ENCODE measurements around the gene C4B. TPM values are rescaled to one million over a fixed set of nuclear protein-coding genes. Genes with fewer than 3 reads are reported as not detected.
"Not testable (repeated sequence)": the region's sequence is repeated elsewhere in the genome, so short reads cannot be mapped to it uniquely, and the experiment has no call there.

C4B gene
- total RNA-seq, 2 experiments from 2014 or later, result 3.5 to 5.5 TPM

DNA sequence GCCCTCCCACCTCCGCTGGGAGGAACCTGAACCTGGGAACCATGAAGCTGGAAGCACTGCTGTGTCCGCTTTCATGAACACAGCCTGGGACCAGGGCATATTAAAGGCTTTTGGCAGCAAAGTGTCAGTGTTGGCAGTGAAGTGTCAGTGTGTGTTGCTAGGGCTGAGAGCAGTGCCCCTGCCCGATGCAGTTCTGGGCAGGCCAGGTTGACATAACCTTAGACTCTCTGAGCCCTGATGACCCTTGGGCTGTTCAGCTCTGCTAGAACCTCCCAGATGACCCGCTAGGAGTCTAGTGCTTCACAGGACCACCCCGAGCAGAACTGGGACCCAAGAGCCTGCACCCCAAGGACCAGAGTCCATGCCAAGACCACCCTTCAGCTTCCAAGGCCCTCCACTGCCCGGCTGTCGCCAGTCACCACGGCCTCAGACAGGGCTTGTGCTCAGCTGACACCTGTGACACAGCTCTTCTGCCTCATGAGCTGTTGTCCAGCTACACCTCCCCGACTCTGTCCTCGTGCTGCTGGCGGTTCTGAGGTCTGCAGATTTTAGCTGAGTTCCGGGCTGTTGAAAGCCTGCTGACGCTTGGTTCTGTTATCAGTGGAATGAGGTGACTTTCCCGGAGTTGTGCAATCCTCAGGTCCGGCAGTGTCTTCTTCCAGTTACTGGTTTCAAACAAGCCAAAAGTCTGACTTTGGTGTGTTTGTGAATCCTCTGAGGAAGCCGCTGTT, 20.9 kb downstream of the C4B start:
- H3K27ac Mint-ChIP-seq; H3K36me3 Mint-ChIP-seq; H3K4me3 Mint-ChIP-seq; H3K9me3 Mint-ChIP-seq (ENCODE audit: low read depth); H3K27me3 Mint-ChIP-seq; H3K4me1 Mint-ChIP-seq; DNase-seq; ATAC-seq; CTCF ChIA-PET: not testable (repeated sequence)

DNA sequence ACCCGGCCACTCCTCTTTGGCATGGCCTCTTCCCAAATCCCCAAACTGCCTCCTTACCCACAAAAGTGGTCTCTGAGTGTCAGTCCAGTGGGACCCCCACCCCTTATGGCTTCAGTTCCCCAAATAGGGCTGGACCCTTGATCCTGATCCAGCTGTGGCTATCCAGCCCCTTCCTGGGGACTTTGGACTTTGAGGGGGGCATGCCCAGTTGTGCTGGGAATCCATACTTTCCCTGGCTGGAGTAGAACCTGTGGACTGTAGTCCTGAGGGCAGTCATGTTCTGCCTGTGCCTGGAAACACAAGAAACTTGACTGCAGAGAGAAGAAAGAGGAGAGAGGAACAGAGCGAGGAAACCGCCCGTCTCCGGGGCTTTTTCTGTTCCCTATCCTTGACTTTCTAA, 22.5 kb downstream of the C4B start:
- H3K27me3 Mint-ChIP-seq; H3K4me3 Mint-ChIP-seq; ATAC-seq; H3K27ac Mint-ChIP-seq; H3K36me3 Mint-ChIP-seq; H3K9me3 Mint-ChIP-seq (ENCODE audit: low read depth); CTCF ChIA-PET; H3K4me1 Mint-ChIP-seq; DNase-seq: not testable (repeated sequence)

GRCh38 chr6:32037598-32038524, 23.3 kb downstream of the C4B start, which contains the start of gene CYP21A2:
TSS of gene CYP21A2 (plus strand) at chr6:32038415. CDS start at chr6:32038423, 8 bp downstream.
- H3K36me3 Mint-ChIP-seq; H3K4me1 Mint-ChIP-seq; H3K27ac Mint-ChIP-seq; H3K27me3 Mint-ChIP-seq; H3K4me3 Mint-ChIP-seq; DNase-seq; H3K9me3 Mint-ChIP-seq (ENCODE audit: low read depth); CTCF ChIA-PET: not testable (repeated sequence)
- peak; percentile 77 for ATAC-seq

DNA sequence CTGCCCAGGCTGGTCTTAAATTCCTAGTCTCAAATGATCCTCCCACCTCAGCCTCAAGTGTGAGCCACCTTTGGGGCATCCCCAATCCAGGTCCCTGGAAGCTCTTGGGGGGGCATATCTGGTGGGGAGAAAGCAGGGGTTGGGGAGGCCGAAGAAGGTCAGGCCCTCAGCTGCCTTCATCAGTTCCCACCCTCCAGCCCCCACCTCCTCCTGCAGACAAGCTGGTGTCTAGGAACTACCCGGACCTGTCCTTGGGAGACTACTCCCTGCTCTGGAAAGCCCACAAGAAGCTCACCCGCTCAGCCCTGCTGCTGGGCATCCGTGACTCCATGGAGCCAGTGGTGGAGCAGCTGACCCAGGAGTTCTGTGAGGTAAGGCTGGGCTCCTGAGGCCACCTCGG, 24.3 kb downstream of the C4B start:
- H3K4me1 Mint-ChIP-seq; ATAC-seq; H3K36me3 Mint-ChIP-seq; DNase-seq; H3K9me3 Mint-ChIP-seq (ENCODE audit: low read depth); CTCF ChIA-PET; H3K27me3 Mint-ChIP-seq; H3K4me3 Mint-ChIP-seq; H3K27ac Mint-ChIP-seq: not testable (repeated sequence)

- H3K4me3 Mint-ChIP-seq; H3K36me3 Mint-ChIP-seq; H3K27me3 Mint-ChIP-seq; DNase-seq; ATAC-seq; H3K27ac Mint-ChIP-seq; H3K9me3 Mint-ChIP-seq (ENCODE audit: low read depth); H3K4me1 Mint-ChIP-seq; CTCF ChIA-PET: not testable (repeated sequence)
These were observed 25.0 kb downstream of the C4B start for GRCh38 chr6:32039321-32040274.

- H3K9me3 Mint-ChIP-seq (ENCODE audit: low read depth); DNase-seq; H3K4me1 Mint-ChIP-seq; H3K36me3 Mint-ChIP-seq; H3K27ac Mint-ChIP-seq; ATAC-seq; H3K27me3 Mint-ChIP-seq; H3K4me3 Mint-ChIP-seq; CTCF ChIA-PET: not testable (repeated sequence)
These were observed 25.9 kb downstream of the C4B start for GRCh38 chr6:32040299-32041049.

- H3K27me3 Mint-ChIP-seq; H3K4me1 Mint-ChIP-seq; CTCF ChIA-PET; H3K27ac Mint-ChIP-seq; DNase-seq; ATAC-seq; H3K9me3 Mint-ChIP-seq (ENCODE audit: low read depth); H3K36me3 Mint-ChIP-seq; H3K4me3 Mint-ChIP-seq: not testable (repeated sequence)
These were observed 26.4 kb downstream of the C4B start for GRCh38 chr6:32041050-32041321.

GRCh38 chr6:32041385-32041784, 26.8 kb downstream of the C4B start:
- CTCF ChIA-PET; H3K4me1 Mint-ChIP-seq; H3K9me3 Mint-ChIP-seq (ENCODE audit: low read depth); ATAC-seq; DNase-seq; H3K36me3 Mint-ChIP-seq; H3K27ac Mint-ChIP-seq; H3K4me3 Mint-ChIP-seq; H3K27me3 Mint-ChIP-seq: not testable (repeated sequence)

DNA sequence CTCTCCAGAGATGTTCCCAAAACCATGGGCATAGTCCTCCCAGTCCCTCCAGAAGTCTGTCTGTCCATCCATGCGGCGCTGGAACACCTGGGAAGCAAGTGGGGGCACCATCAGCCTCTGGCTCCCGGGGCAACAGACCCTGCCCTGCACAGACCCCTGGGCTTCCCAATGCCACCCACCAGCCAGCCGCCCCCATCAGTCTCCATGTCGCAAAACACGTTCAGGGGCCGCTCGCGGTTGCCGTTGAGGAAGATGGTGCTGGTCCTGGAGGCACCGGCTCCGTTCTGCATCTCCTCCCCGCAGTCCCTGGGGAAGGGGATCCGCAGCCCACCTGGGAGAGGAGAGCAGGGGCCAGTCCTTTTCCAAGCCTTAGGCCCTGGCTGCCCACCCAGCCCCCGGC, 27.7 kb downstream of the C4B start:
- ATAC-seq; H3K4me3 Mint-ChIP-seq; DNase-seq; H3K4me1 Mint-ChIP-seq; H3K27ac Mint-ChIP-seq; H3K27me3 Mint-ChIP-seq; CTCF ChIA-PET; H3K36me3 Mint-ChIP-seq; H3K9me3 Mint-ChIP-seq (ENCODE audit: low read depth): not testable (repeated sequence)

DNA sequence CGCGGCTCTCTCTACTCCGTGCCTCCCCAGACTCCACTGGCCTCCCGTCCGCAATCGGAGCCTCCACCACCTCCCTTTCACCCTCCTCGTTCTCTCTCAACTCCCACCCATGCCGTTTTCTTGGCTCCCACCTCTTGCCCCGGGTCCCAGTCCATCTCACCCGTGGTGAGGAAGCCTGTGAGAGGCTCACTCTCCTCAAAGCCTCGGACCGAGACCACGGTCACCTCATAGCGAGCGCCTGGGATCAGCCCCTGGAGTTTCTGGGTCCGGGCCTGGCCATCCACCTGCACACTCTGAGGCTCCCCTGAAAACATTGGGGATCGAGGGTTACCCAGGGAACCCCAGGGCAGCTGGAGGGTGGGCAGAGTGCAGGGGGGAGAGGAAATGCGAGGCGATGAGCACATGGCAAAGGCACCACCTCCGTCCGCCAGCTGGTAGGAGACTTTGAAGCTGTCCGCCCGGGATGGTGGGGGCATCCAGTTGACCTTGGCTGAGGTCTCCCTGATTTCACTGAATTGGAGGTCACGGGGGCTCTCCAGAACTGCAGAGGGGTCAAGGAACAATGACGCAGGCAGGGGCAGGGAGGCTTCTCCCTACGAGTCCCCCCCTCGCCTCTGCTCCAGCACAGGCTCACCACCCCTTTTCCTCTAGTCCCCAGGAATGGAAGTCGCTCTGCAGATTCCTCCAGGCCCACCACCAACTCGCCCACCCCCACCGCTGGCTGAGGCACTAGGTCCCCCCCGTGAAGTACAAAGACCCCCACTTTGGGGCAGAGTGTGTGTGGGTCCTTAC, 29.2 kb downstream of the C4B start:
- H3K9me3 Mint-ChIP-seq (ENCODE audit: low read depth); H3K27me3 Mint-ChIP-seq; ATAC-seq; H3K4me1 Mint-ChIP-seq; DNase-seq; H3K4me3 Mint-ChIP-seq; CTCF ChIA-PET; H3K27ac Mint-ChIP-seq; H3K36me3 Mint-ChIP-seq: not testable (repeated sequence)

- H3K27me3 Mint-ChIP-seq; H3K4me1 Mint-ChIP-seq; H3K27ac Mint-ChIP-seq; CTCF ChIA-PET; H3K9me3 Mint-ChIP-seq (ENCODE audit: low read depth); ATAC-seq; DNase-seq; H3K4me3 Mint-ChIP-seq; H3K36me3 Mint-ChIP-seq: not testable (repeated sequence)
These were observed 30.3 kb downstream of the C4B start for GRCh38 chr6:32044916-32045315.

- H3K4me1 Mint-ChIP-seq, result no peaks in the 10 kb centered on the region
- DNase-seq (no peak), ATAC-seq (no peak)
- H3K27me3 Mint-ChIP-seq, result peaks cover 2% of the 10 kb centered on the region
- H3K9me3 Mint-ChIP-seq (ENCODE audit: low read depth), result no peaks in the 10 kb centered on the region
- CTCF ChIA-PET, result interaction anchor here (0.8 to 1.9 kb wide), 2 partner anchors 47 to 96 kb away, joined by 3 to 4 read pairs; no protein-coding TSS in a partner anchor
- H3K36me3 Mint-ChIP-seq, result no peaks in the 10 kb centered on the region
- H3K4me3 Mint-ChIP-seq, result no peak overlapping the region
- H3K27ac Mint-ChIP-seq, result no peak overlapping the region
These were observed 31.3 kb downstream of the C4B start for GRCh38 chr6:32045811-32046449.
